ENCODE results near the gene FCER1G.

DNA sequence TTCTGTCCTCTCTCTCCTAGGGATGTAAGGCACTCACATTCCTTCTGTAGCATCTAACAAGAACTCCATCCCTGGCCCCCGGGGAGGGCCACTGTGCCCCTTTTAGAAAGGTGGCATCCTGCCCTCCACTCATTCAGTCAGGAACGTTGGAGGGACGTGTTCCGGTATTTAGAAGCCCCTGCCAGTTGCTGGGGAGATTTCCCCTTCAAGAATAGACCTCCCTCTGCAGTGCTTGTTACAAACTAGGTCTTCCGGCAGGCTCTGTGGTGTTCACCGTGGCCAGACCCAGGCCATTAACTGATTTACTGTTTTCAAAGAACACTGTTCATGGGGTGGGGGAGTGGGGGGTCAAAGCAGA, 44.2 kb downstream of the FCER1G start:
- TF ChIP-seq, protein P1, sequence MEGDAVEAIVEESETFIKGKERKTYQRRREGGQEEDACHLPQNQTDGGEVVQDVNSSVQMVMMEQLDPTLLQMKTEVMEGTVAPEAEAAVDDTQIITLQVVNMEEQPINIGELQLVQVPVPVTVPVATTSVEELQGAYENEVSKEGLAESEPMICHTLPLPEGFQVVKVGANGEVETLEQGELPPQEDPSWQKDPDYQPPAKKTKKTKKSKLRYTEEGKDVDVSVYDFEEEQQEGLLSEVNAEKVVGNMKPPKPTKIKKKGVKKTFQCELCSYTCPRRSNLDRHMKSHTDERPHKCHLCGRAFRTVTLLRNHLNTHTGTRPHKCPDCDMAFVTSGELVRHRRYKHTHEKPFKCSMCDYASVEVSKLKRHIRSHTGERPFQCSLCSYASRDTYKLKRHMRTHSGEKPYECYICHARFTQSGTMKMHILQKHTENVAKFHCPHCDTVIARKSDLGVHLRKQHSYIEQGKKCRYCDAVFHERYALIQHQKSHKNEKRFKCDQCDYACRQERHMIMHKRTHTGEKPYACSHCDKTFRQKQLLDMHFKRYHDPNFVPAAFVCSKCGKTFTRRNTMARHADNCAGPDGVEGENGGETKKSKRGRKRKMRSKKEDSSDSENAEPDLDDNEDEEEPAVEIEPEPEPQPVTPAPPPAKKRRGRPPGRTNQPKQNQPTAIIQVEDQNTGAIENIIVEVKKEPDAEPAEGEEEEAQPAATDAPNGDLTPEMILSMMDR (IDR thresholded peaks at IDR 0.05 in 8 of 11, conservative IDR thresholded peaks at IDR 0.05 in 3 of 11): no peak
- TF ChIP-seq POLR2AphosphoS5 (IDR thresholded peaks at IDR 0.05) (no peak), POLR2A (IDR thresholded peaks at IDR 0.05) (no peak)
